GM12878 (cell line): Measurements from ENCODE around the gene THRAP3. TPM values are rescaled to one million over a fixed set of nuclear protein-coding genes. Genes with fewer than 3 reads are reported as not detected.

ENCODE experiments used
- ATAC-seq: fragments of 200-7000 bp; cut with Tn5 transposase; 3 replicates; pipeline ENCODE4 v1.9.1; 2020; ENCODE audit warnings: mild to moderate bottlenecking, moderate library complexity
- BruUV-seq: library from RNA; stranded (reverse); fragments of 400-500 nt; replicated peaks from 2 replicates; lab custom pipeline; 2021; lab: Mats Ljungman, UMichigan
- CTCF ChIA-PET: fragments of 300-600 bp; sonication (Branson Sonifier 250); formaldehyde crosslinking; extraction: SDS; loops from one replicate; lab custom pipeline; 2021; ENCODE audit warnings: inconsistent platforms; lab: Yijun Ruan, JAX
- POLR2A ChIA-PET: fragments of 350-600 bp; formaldehyde crosslinking; extraction: SDS; loops from one replicate; lab custom pipeline; 2021; ENCODE audit warnings: inconsistent platforms; lab: Charles Lee
- RAD21 ChIA-PET: fragments of 300-600 bp; sonication (Branson Sonifier 250); formaldehyde crosslinking; loops from one replicate; lab custom pipeline; 2023; ENCODE audit warnings: antibody characterized with exemption; ENCODE audit not compliant: unreplicated experiment; lab: Charles Lee
- SMC1A ChIA-PET: fragments of 300-600 bp; sonication (Branson Sonifier 250); formaldehyde crosslinking; loops from one replicate; lab custom pipeline; 2023; ENCODE audit not compliant: unreplicated experiment, uncharacterized antibody; lab: Charles Lee
- DNase-seq: peaks from one replicate; pipeline ENCODE4 v3.0.0-alpha.2; 2011; ENCODE audit warnings: low read depth, low spot score
- FAIRE-seq: peaks from 3 replicates; lab custom pipeline; 2011; peaks lifted over from hg19 to GRCh38; lab: Jason Lieb, UNC
- H2AFZ ChIP-seq: 2 replicates; pipeline ENCODE4 v1.6.0; 2011; ENCODE audit warnings: low read depth, low read length, control low read depth; ENCODE audit not compliant: control insufficient read depth
- H3K27ac ChIP-seq: 2 replicates; pipeline ENCODE4 v1.5.1; 2011; ENCODE audit warnings: control low read depth; ENCODE audit not compliant: control insufficient read depth, insufficient read depth
- H3K27me3 ChIP-seq, 2 experiments: replicated peaks in 1 of 2; 2 replicates each; pipeline versions ENCODE4 v1.6.0 to v1.6.1; 2011; ENCODE audit warnings: low read length in 1 of 2; ENCODE audit not compliant: control insufficient read depth in 2 of 2, insufficient read depth in 2 of 2
- H3K36me3 ChIP-seq, 2 experiments: 2 replicates each; pipeline ENCODE4 v1.5.1; 2011; ENCODE audit warnings: low read length in 1 of 2; ENCODE audit not compliant: control insufficient read depth in 2 of 2, insufficient read depth in 2 of 2
- H3K4me1 ChIP-seq: 2 replicates; pipeline ENCODE4 v1.6.1; 2011; ENCODE audit warnings: mild to moderate bottlenecking, low read length, moderate library complexity, mixed read lengths; ENCODE audit not compliant: control insufficient read depth, insufficient read depth
- H3K4me2 ChIP-seq: 2 replicates; pipeline ENCODE4 v1.6.0; 2011; ENCODE audit warnings: control low read depth; ENCODE audit not compliant: control insufficient read depth, insufficient read depth
- H3K4me3 ChIP-seq: fragments of 200-600 bp; sonication (generic); 2 replicates; pipeline ENCODE4 v1.5.1; 2016
- H3K79me2 ChIP-seq: 2 replicates; pipeline ENCODE4 v1.6.0; 2011; ENCODE audit warnings: low read length; ENCODE audit not compliant: control insufficient read depth, insufficient read depth
- H3K9ac ChIP-seq: 2 replicates; pipeline ENCODE4 v1.8.0; 2011; ENCODE audit warnings: low read length, control low read depth, mixed read lengths; ENCODE audit not compliant: control insufficient read depth, insufficient read depth
- H3K9me3 ChIP-seq: replicated peaks from 3 replicates; pipeline ENCODE4 v1.5.1; 2011; ENCODE audit warnings: mild to moderate bottlenecking, low read length; ENCODE audit not compliant: control insufficient read depth, insufficient read depth
- H4K20me1 ChIP-seq: 2 replicates; pipeline ENCODE4 v1.6.0; 2011; ENCODE audit not compliant: control insufficient read depth, insufficient read depth
- CBFB ChIP-seq: IDR thresholded peaks from 2 replicates; pipeline ENCODE4 v1.6.1; 2016; ENCODE audit warnings: antibody characterized with exemption, low read depth
- CHD4 ChIP-seq: fragments of 200-600 bp; sonication (generic); IDR thresholded peaks from 2 replicates; pipeline ENCODE4 v1.6.1; 2016; ENCODE audit warnings: mild to moderate bottlenecking
- MXI1 ChIP-seq: fragments of 150-350 bp; IDR thresholded peaks from 2 replicates; pipeline ENCODE4 v1.6.1; 2011; ENCODE audit warnings: low read depth, mild to moderate bottlenecking, inconsistent platforms, low read length, improper control_type of control experiment
- NR2F1 ChIP-seq: fragments of 450-650 bp; conservative IDR thresholded peaks from 2 replicates; pipeline ENCODE4 v1.6.1; 2017; ENCODE audit warnings: mild to moderate bottlenecking
- NRF1 ChIP-seq: conservative IDR thresholded peaks from 2 replicates; pipeline ENCODE4 v1.6.1; 2011; ENCODE audit warnings: mild to moderate bottlenecking, low read depth, low read length, improper control_type of control experiment
- RUNX3 ChIP-seq: IDR thresholded peaks from 2 replicates; pipeline ENCODE4 v1.6.1; 2012; ENCODE audit warnings: low read length, inconsistent platforms
- SIX5 ChIP-seq: IDR thresholded peaks from 2 replicates; pipeline ENCODE4 v1.6.1; 2011; ENCODE audit warnings: mild to moderate bottlenecking, low read depth, low read length, moderate library complexity; ENCODE audit not compliant: severe bottlenecking
- SRF ChIP-seq, 2 experiments: IDR thresholded peaks; 2 replicates each; pipeline ENCODE4 v1.6.1; 2011; ENCODE audit warnings: low read depth in 2 of 2, low read length in 2 of 2, mild to moderate bottlenecking in 1 of 2, moderate library complexity in 1 of 2
- STAT3 ChIP-seq: IDR thresholded peaks from 2 replicates; pipeline ENCODE4 v1.6.1; 2011; ENCODE audit warnings: low read depth, low read length, improper control_type of control experiment
- YY1 ChIP-seq: IDR thresholded peaks from 2 replicates; pipeline ENCODE4 v1.6.1; 2011; ENCODE audit warnings: low read depth, mild to moderate bottlenecking, low read length
- WGBS: methylation state at CpG from one replicate; pipeline ENCODE4 v1.1.6; 2016; ENCODE audit warnings: low lambda C conversion rate; ENCODE audit not compliant: insufficient replicate concordance, insufficient coverage; ENCODE audit errors: missing lambda C conversion rate; 5-methylcytosine and 5-hydroxymethylcytosine counted together
- in situ Hi-C: fragments of 300-500 bp; cut with MboI; formaldehyde crosslinking; loops from 9 replicates; pipeline ENCODE4 v1.14.3; 2018; ENCODE audit warnings: mixed read lengths
- intact Hi-C: fragments of 100-400 bp; cut with micrococcal nuclease; formaldehyde crosslinking; loops from one replicate; pipeline ENCODE4 v1.14.2; 2022; ENCODE audit not compliant: unreplicated experiment
- polyA plus RNA-seq, 11 experiments: library from polyadenylated mRNA; depleted of rRNA in 4 of 11; unstranded in 6 of 11; stranded (reverse) in 5 of 11; fragments of >200 nt; fragmentation: Nextera tagmentation in 4 of 11; fragmentation: Illumina TruSeq in 1 of 11; extraction: Ambion mirVana in 4 of 11; extraction: Trizol in 1 of 11; gene quantifications; 1 replicate in 1 of 11; 2 replicates in 10 of 11; pipeline versions ENCODE4 v1.2.1 to v1.2.3, GENCODE V29; 2011 to 2016; ENCODE audit warnings: inconsistent platforms in 2 of 11, missing spikeins in 2 of 11, low read depth in 1 of 11
- total RNA-seq, 4 experiments: library from RNA; depleted of rRNA in 3 of 4; stranded (reverse); fragments of >200 nt in 3 of 4; fragmentation: Illumina TruSeq in 1 of 4; extraction: Trizol in 1 of 4; gene quantifications; 2 replicates each; pipeline versions ENCODE4 v1.2.1 to v1.2.3, GENCODE V29; 2013 to 2021
- TF ChIP-seq, protein P1 (sequence below): fragments of 450-650 bp; IDR thresholded peaks from 2 replicates; pipeline ENCODE4 v1.6.1; 2016; ENCODE audit warnings: mild to moderate bottlenecking
- TF ChIP-seq, protein P2 (sequence below): IDR thresholded peaks from 2 replicates; pipeline ENCODE4 v1.6.1; 2012; ENCODE audit warnings: low read depth, low read length, improper control_type of control experiment
- TF ChIP-seq, protein P3 (sequence below): fragments of 450-650 bp; conservative IDR thresholded peaks from 2 replicates; pipeline ENCODE4 v1.6.1; 2017; ENCODE audit warnings: mild to moderate bottlenecking, moderate library complexity

The THRAP3 gene
- total and polyA plus RNA-seq, 10 of the 15 experiments (the other 5 are each of a cell fraction or from before 2014, with no cell fraction given) = 76.3 to 173 (median 136) TPM

DNA sequence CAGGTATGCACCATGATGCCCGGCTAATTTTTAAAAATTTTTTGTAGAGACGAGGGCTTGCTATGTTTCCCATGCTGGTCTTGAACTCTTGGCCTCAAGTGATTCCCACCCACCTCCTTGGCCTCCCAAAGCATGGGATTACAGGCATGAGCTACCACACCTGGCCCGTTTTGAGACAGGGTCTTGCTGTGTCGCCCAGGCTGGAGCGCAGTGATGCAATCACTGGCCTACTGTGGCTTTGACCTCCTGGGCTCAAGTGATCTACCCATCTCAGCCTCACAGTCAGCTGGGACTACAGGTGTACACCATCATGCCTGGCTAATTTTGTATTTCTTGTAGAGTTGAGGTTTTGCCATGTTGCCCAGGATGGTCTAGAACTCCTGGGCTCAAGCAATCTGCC lies 74.4 kb downstream of the THRAP3 start:
- no peaks in the 10 kb centered on the region for H3K4me1 ChIP-seq
- WGBS = 86% methylated on average over 5 of the region's 5 CpGs
- TF ChIP-seq, protein P1, sequence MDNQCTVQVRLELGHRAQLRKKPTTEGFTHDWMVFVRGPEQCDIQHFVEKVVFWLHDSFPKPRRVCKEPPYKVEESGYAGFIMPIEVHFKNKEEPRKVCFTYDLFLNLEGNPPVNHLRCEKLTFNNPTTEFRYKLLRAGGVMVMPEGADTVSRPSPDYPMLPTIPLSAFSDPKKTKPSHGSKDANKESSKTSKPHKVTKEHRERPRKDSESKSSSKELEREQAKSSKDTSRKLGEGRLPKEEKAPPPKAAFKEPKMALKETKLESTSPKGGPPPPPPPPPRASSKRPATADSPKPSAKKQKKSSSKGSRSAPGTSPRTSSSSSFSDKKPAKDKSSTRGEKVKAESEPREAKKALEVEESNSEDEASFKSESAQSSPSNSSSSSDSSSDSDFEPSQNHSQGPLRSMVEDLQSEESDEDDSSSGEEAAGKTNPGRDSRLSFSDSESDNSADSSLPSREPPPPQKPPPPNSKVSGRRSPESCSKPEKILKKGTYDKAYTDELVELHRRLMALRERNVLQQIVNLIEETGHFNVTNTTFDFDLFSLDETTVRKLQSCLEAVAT = no peak
- TF ChIP-seq NR2F1 = no peak
- no peak for TF ChIP-seq MXI1
- no peak for TF ChIP-seq RUNX3
- no peak for TF ChIP-seq SRF (IDR thresholded peaks at IDR 0.05; ENCODE audit: low read depth in 2 of 2, low read length in 2 of 2)
- no peak for TF ChIP-seq SIX5
- TF ChIP-seq, protein P2, sequence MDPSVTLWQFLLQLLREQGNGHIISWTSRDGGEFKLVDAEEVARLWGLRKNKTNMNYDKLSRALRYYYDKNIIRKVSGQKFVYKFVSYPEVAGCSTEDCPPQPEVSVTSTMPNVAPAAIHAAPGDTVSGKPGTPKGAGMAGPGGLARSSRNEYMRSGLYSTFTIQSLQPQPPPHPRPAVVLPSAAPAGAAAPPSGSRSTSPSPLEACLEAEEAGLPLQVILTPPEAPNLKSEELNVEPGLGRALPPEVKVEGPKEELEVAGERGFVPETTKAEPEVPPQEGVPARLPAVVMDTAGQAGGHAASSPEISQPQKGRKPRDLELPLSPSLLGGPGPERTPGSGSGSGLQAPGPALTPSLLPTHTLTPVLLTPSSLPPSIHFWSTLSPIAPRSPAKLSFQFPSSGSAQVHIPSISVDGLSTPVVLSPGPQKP = no peak
- no peak for TF ChIP-seq YY1
- TF ChIP-seq, protein P3, sequence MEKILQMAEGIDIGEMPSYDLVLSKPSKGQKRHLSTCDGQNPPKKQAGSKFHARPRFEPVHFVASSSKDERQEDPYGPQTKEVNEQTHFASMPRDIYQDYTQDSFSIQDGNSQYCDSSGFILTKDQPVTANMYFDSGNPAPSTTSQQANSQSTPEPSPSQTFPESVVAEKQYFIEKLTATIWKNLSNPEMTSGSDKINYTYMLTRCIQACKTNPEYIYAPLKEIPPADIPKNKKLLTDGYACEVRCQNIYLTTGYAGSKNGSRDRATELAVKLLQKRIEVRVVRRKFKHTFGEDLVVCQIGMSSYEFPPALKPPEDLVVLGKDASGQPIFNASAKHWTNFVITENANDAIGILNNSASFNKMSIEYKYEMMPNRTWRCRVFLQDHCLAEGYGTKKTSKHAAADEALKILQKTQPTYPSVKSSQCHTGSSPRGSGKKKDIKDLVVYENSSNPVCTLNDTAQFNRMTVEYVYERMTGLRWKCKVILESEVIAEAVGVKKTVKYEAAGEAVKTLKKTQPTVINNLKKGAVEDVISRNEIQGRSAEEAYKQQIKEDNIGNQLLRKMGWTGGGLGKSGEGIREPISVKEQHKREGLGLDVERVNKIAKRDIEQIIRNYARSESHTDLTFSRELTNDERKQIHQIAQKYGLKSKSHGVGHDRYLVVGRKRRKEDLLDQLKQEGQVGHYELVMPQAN = no peak
- TF ChIP-seq CBFB = no peak
- TF ChIP-seq NRF1 = no peak
- TF ChIP-seq STAT3 = no peak
- TF ChIP-seq CHD4 = no peak
- no peak overlapping the region for H3K4me2 ChIP-seq
- RAD21 ChIA-PET = no interaction called here
- H3K36me3 ChIP-seq = peaks cover 26 to 43% of the 10 kb centered on the region in 2 experiments
- CTCF ChIA-PET = interaction anchor here (1.5 to 2.3 kb wide), 2 partner anchors 8 to 149 kb away, joined by 4 to 10 read pairs; partner anchors contain the start of gene TRAPPC3
- no peak for FAIRE-seq
- BruUV-seq = no TSS peak
- H3K27me3 ChIP-seq = no peaks in the 10 kb centered on the region
- intact Hi-C loops = no loop called here
- H4K20me1 ChIP-seq = no peaks in the 10 kb centered on the region
- H3K79me2 ChIP-seq = no peaks in the 10 kb centered on the region
- DNase-seq = no peak
- no peak overlapping the region for H3K27ac ChIP-seq
- POLR2A ChIA-PET = no interaction called here
- ATAC-seq = no peak
- in situ Hi-C loops = no loop called here
- no peak overlapping the region for H3K9ac ChIP-seq
- no peak overlapping the region for H2AFZ ChIP-seq
- SMC1A ChIA-PET = no interaction called here
- no peaks in the 10 kb centered on the region for H3K9me3 ChIP-seq
- no peak overlapping the region for H3K4me3 ChIP-seq
